T-helper 2 cell treated with Interferon-gamma antibody and Interleukin-4, amounts not matched to agents 100 ng/mL and 5 ng/mL, for 36 hours (primary cell): ENCODE data around the gene HOOK2. TPM values are rescaled to one million over a fixed set of nuclear protein-coding genes. Genes with fewer than 3 reads are reported as not detected.
"Not testable (repeated sequence)": the region's sequence is repeated elsewhere in the genome, so short reads cannot be mapped to it uniquely, and the experiment has no call there.

ENCODE experiments used
- intact Hi-C: fragments of 100-400 bp; cut with micrococcal nuclease; formaldehyde crosslinking; loops from one replicate; pipeline ENCODE4 v1.15.1; 2023
- total RNA-seq: library from RNA; stranded (reverse); gene quantifications from 2 replicates; pipeline ENCODE4 v1.2.3, GENCODE V29; 2022

The HOOK2 gene
- 12.0 and 14.6 TPM in 2 replicates for total RNA-seq

GRCh38 chr19:12774588-12775555 is at the start of gene HOOK2:
TSS of gene HOOK2 (minus strand) at chr19:12775552. CDS start at chr19:12775449, 103 bp downstream.
- intact Hi-C loops = loop anchor here (1.0 kb wide), 1 partner anchor 38 kb away; the partner anchor contains the start of gene GET3

- intact Hi-C loops = no loop called here
These were observed 46.4 kb upstream of the HOOK2 start for GRCh38 chr19:12821761-12822160.

- intact Hi-C loops = not testable (repeated sequence)
These were observed 42.5 kb upstream of the HOOK2 start for GRCh38 chr19:12817810-12818209.

- intact Hi-C loops = not testable (repeated sequence)
These were observed 41.8 kb upstream of the HOOK2 start for GRCh38 chr19:12817188-12817587.

GRCh38 chr19:12815088-12815487 is 39.7 kb upstream of the HOOK2 start:
- intact Hi-C loops = no loop called here

GRCh38 chr19:12806242-12807081 is 31.1 kb upstream of the HOOK2 start, which contains the start of gene RNASEH2A:
TSS of gene RNASEH2A (plus strand) at chr19:12806584. CDS start at chr19:12806674, 90 bp downstream.
- intact Hi-C loops = no loop called here

- intact Hi-C loops = no loop called here
These were observed 28.7 kb upstream of the HOOK2 start for GRCh38 chr19:12804051-12804450.

GRCh38 chr19:12802267-12803106 is 27.1 kb upstream of the HOOK2 start:
- intact Hi-C loops = no loop called here

- intact Hi-C loops = no loop called here
These were observed 26.3 kb upstream of the HOOK2 start, which contains the start of the genes PRDX2 and THSD8 for GRCh38 chr19:12801466-12802266. TSS of gene PRDX2 (minus strand) at chr19:12801800. CDS start at chr19:12801261, 539 bp downstream. TSS of gene THSD8 (plus strand) at chr19:12802069. CDS start at chr19:12802072, 3 bp downstream.

- intact Hi-C loops = no loop called here
These were observed 25.6 kb upstream of the HOOK2 start for GRCh38 chr19:12800923-12801465.

- intact Hi-C loops = no loop called here
These were observed 25.1 kb upstream of the HOOK2 start for GRCh38 chr19:12800466-12800770.

GRCh38 chr19:12799742-12800465 is 24.6 kb upstream of the HOOK2 start:
- intact Hi-C loops = no loop called here

- intact Hi-C loops = not testable (repeated sequence)
These were observed 22.3 kb upstream of the HOOK2 start for GRCh38 chr19:12797607-12798006.

GRCh38 chr19:12797141-12797587 is 21.8 kb upstream of the HOOK2 start:
- intact Hi-C loops = no loop called here

GRCh38 chr19:12796146-12797071 is 21.1 kb upstream of the HOOK2 start:
- intact Hi-C loops = loop anchor here (1.0 kb wide), 3 partner anchors 19 to 36 kb away; no protein-coding TSS in a partner anchor

- intact Hi-C loops = loop anchor here (5.0 kb wide), 3 partner anchors 113 to 1358 kb away; partner anchors contain the start of genes DHPS, IER2, ODAD3 and PRKCSH
These were observed 19.6 kb upstream of the HOOK2 start for GRCh38 chr19:12794971-12795381.

- intact Hi-C loops = loop anchor here (5.0 kb wide), 3 partner anchors 112 to 1357 kb away; partner anchors contain the start of genes DHPS, IER2, ODAD3 and PRKCSH
These were observed 19.0 kb upstream of the HOOK2 start for GRCh38 chr19:12794196-12794941.
